Tibial nerve (tissue), 4 donors: ENCODE results near the gene TTLL6. TPM values are rescaled to one million over a fixed set of nuclear protein-coding genes. Genes with fewer than 3 reads are reported as not detected.
A peak's percentile ranks its signal among the peaks of the same experiment; 100 is the strongest.

ENCODE experiments used
- DNase-seq, 2 donors: peaks; one replicate each; pipeline ENCODE4 v3.0.0-alpha.2; 2019; ENCODE audit warnings: low spot score in 2 of 2
- H3K27ac ChIP-seq, 4 donors: fragments of 200-600 bp; sonication (generic) in 3 of 4; one replicate each; pipeline ENCODE4 v1.5.1; 2017 to 2019; ENCODE audit warnings: mild to moderate bottlenecking in 1 of 4
- H3K27me3 ChIP-seq, 2 donors: fragments of 200-600 bp; sonication (generic) in 1 of 2; one replicate each; pipeline versions ENCODE4 v1.5.1 to v1.6.0; 2017 to 2019
- H3K36me3 ChIP-seq, 3 donors: fragments of 200-600 bp; sonication (generic); one replicate each; pipeline ENCODE4 v1.5.1; 2018 to 2019
- H3K4me1 ChIP-seq, 4 donors: fragments of 200-600 bp; sonication (generic) in 3 of 4; one replicate each; pipeline ENCODE4 v1.5.1; 2017 to 2019
- H3K4me3 ChIP-seq, 4 donors: fragments of 200-600 bp; sonication (generic) in 3 of 4; one replicate each; pipeline ENCODE4 v1.5.1; 2017 to 2019; ENCODE audit warnings: mild to moderate bottlenecking in 1 of 4, moderate library complexity in 1 of 4
- H3K9me3 ChIP-seq, 4 donors: fragments of 200-600 bp; sonication (generic) in 3 of 4; one replicate each; pipeline ENCODE4 v1.5.1; 2017 to 2019
- CTCF ChIP-seq, 5 experiments: fragments of 200-600 bp in 3 of 5; fragments of 450-650 bp in 2 of 5; sonication (generic) in 3 of 5; IDR thresholded peaks; one replicate each; pipeline ENCODE4 v1.5.1; 2016 to 2019; ENCODE audit warnings: antibody characterized with exemption in 5 of 5, mild to moderate bottlenecking in 3 of 5, moderate library complexity in 2 of 5
- EP300 ChIP-seq, 2 donors: sonication (generic); formaldehyde crosslinking; IDR thresholded peaks; one replicate each; pipeline ENCODE4 v1.6.1; 2017; ENCODE audit warnings: antibody characterized with exemption in 2 of 2, mild to moderate bottlenecking in 1 of 2
- POLR2A ChIP-seq, 2 donors: fragments of 450-650 bp; IDR thresholded peaks; one replicate each; pipeline ENCODE4 v1.6.1; 2017; ENCODE audit warnings: antibody characterized with exemption in 2 of 2, mild to moderate bottlenecking in 2 of 2, moderate library complexity in 2 of 2
- WGBS, 2 donors: methylation state at CpG; one replicate each; pipeline ENCODE4 v1.1.5; 2018; 5-methylcytosine and 5-hydroxymethylcytosine counted together
- total RNA-seq, 4 donors: library from RNA; depleted of rRNA; stranded (reverse); fragments of >200 nt; gene quantifications; one replicate each; pipeline ENCODE4 v1.1.0, GENCODE V29; 2016

TTLL6 gene
- total RNA-seq, 4 donors from 2014 or later: 0.21 to 4.8 (median 0.99) TPM

- no peak for TF ChIP-seq EP300 (IDR thresholded peaks at IDR 0.05)
- no peak for TF ChIP-seq POLR2A (IDR thresholded peaks at IDR 0.05)
- TF ChIP-seq CTCF (IDR thresholded peaks at IDR 0.05): no peak
- Histone ChIP-seq H3K4me1 (peaks cover 0 to 27% (median 14%) of the 10 kb centered on the region in 4 donors), H3K27ac (no peak overlapping the region), H3K36me3 (no peaks in the 10 kb centered on the region), H3K9me3 (no peaks in the 10 kb centered on the region), H3K4me3 (no peak overlapping the region), H3K27me3 (peaks cover 0 to 100% of the 10 kb centered on the region in 2 donors)
- no peak for DNase-seq
Measured at GRCh38 chr17:48731355-48731754, 85.7 kb downstream of the TTLL6 start.

GRCh38 chr17:48730240-48730550 lies 86.8 kb downstream of the TTLL6 start:
- Histone ChIP-seq H3K9me3 (no peaks in the 10 kb centered on the region), H3K4me1 (peaks cover 0 to 31% (median 14%) of the 10 kb centered on the region in 4 donors), H3K27me3 (peaks cover 0 to 100% of the 10 kb centered on the region in 2 donors), H3K27ac (no peak overlapping the region), H3K4me3 (no peak overlapping the region), H3K36me3 (no peaks in the 10 kb centered on the region)
- 41 to 49% methylated on average over 3 of the region's 3 CpGs for WGBS, 2 donors
- TF ChIP-seq POLR2A (IDR thresholded peaks at IDR 0.05) (no peak), CTCF (IDR thresholded peaks at IDR 0.05) (no peak), EP300 (IDR thresholded peaks at IDR 0.05) (no peak)
- DNase-seq: no peak

- no peak overlapping the region for H3K4me3 ChIP-seq
- peaks cover 0 to 100% of the 10 kb centered on the region in 2 donors for H3K27me3 ChIP-seq
- TF ChIP-seq POLR2A (IDR thresholded peaks at IDR 0.05) (no peak), EP300 (IDR thresholded peaks at IDR 0.05) (no peak), CTCF (IDR thresholded peaks at IDR 0.05) (no peak)
- 6 to 7% methylated on average over 19 of the region's 19 CpGs for WGBS, 2 donors
- no peaks in the 10 kb centered on the region for H3K9me3 ChIP-seq
- H3K27ac ChIP-seq: no peak overlapping the region
- H3K36me3 ChIP-seq: no peaks in the 10 kb centered on the region
- peaks cover 0 to 37% (median 17%) of the 10 kb centered on the region in 4 donors for H3K4me1 ChIP-seq
- no peak for DNase-seq
Measured at GRCh38 chr17:48729335-48730239, 87.4 kb downstream of the TTLL6 start.

DNA sequence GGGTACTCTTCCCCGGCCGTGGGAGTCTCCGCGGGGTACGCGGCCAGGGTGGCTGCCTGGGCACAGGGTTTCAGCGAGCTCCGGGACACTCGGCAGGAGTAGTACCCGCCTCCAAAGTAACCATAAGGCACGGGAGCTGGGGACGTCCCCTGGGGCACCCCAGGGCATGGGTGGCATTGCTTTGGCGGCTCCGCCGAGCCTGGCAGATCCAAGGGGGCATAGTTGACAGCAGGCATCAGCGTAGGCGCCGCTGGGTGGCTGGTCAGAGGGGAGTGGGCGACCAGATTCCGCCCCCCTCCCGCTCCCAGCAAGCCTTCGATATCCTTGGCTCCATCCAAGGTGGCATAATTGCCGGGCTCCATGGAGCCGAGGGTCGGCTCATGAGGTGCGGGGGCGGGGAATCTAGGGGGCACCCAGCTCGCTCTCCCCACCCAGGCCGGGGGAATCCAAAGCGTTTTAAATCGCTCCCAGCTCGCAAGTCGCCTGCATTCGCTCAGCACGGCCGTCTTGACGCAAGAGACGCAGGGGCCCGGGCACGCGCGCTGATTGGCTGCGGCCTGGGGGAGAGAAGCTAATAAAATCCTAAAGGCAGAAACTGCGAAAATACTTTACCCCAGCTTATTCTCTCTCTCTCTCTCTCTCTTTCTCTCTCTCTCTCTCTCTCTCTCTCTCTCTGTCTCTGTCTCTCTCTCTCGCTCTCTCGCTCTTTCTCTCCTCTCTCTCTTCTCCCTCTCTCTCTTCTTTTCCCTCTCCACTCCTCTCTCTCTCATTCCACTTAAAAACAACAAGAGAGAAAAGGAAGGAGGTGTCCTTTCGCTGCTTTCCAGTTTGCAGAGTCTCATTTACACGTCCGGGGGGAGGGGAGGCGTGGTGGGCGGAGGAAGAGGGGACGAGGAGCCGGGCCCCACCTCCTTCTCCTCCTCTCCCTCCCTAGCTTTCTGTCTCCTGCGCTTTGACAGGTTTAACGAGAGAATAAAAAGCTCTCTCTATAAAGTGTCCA lies 88.5 kb downstream of the TTLL6 start, which contains the start of gene HOXB13:
HOXB13 (minus strand) TSS at position 519 of the 1,000 bp plus-strand sequence; CDS start at position 362, 157 bp downstream.
- no peak for DNase-seq
- H3K27ac ChIP-seq: no peak within 1 kb of the TSS
- 2 to 6% methylated on average over 46 to 52 of the region's 55 CpGs for WGBS, 2 donors
- H3K36me3 ChIP-seq: no peaks in the 10 kb centered on the region
- H3K4me3 ChIP-seq: peak within 1 kb of the TSS in 1 of 4 donors; percentile 16
- H3K27me3 ChIP-seq: peaks cover 0 to 100% of the 10 kb centered on the region in 2 donors
- no peaks in the 10 kb centered on the region for H3K9me3 ChIP-seq
- no peak for TF ChIP-seq CTCF (IDR thresholded peaks at IDR 0.05)
- TF ChIP-seq EP300 (IDR thresholded peaks at IDR 0.05): no peak
- TF ChIP-seq POLR2A (IDR thresholded peaks at IDR 0.05): no peak
- H3K4me1 ChIP-seq: peaks cover 0 to 43% (median 20%) of the 10 kb centered on the region in 4 donors
